RPMI7951 (cell line): Measurements from ENCODE around the gene TAS2R4. TPM values are rescaled to one million over a fixed set of nuclear protein-coding genes. Genes with fewer than 3 reads are reported as not detected.
A peak's percentile ranks its signal among the peaks of the same experiment; 100 is the strongest.
"Not testable (repeated sequence)": the region's sequence is repeated elsewhere in the genome, so short reads cannot be mapped to it uniquely, and the experiment has no call there.

ENCODE experiments used
- DNase-seq: peaks from one replicate; pipeline ENCODE4 v3.0.0-alpha.2; 2012; ENCODE audit warnings: low read depth
- total RNA-seq: library from RNA; depleted of rRNA; stranded (reverse); fragments of >200 nt; shearing (Covaris generic); gene quantifications from 2 replicates; pipeline ENCODE4 v1.2.3, GENCODE V29; 2014; rRNA removed

Gene TAS2R4
- 0.10 and 0.12 TPM in 2 replicates for total RNA-seq

- DNase-seq: no peak
These were observed at the start of gene TAS2R4 for GRCh38 chr7:141776374-141776773. TAS2R4 (plus strand) TSS chr7:141776674; CDS start chr7:141778489, 1,815 bp downstream.

DNA sequence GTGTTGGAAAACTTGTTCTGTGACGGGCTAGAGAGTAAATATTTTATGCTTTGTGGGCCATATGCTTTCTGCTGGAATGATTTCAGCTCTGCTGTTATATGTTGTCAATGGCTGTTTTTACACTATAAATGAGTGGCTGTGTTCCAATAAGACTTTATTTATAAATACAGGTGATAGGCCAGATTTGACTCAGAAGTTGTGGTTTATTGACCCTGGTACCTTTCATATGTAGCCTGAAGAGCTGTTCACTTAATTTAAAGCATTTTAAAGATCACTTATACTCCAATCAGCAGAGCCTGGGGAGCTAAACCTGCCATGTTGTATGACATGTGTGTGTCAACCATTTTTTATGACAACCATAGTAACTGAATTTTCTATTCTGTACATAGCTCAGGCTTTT lies 47.5 kb upstream of the TAS2R4 start:
- DNase-seq: no peak

DNA sequence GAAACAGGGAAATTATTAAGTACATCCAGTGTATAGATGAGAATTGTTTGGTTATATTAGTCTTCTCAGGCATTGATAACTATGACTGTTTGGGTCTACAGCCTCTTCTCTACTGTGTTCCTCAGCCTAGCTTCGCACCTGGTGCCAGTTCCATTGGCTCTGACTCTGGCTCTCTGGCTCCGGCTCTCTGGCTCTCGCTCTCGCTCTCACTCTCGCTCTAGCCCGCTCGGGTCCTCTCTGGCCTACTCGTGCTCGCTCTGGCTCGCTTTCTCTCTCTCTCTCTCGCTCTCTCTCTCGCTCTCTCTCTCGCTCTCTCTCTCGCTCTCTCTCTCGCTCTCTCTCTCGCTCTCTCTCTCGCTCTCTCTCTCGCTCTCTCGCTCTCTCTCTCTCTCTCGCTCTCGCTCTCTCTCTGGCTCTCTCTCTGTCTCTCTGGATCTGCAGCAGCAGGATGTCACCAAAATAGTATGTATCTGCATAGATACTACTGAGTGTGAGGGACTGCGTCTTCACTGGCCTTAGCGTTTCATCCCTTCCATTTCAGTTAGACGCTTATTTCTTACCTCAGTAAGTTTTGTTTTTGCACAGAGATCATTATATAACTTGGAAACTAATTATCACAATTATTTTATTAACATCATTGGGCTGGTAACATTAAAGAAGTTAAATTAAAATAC lies 44.9 kb upstream of the TAS2R4 start:
- no peak for DNase-seq

DNA sequence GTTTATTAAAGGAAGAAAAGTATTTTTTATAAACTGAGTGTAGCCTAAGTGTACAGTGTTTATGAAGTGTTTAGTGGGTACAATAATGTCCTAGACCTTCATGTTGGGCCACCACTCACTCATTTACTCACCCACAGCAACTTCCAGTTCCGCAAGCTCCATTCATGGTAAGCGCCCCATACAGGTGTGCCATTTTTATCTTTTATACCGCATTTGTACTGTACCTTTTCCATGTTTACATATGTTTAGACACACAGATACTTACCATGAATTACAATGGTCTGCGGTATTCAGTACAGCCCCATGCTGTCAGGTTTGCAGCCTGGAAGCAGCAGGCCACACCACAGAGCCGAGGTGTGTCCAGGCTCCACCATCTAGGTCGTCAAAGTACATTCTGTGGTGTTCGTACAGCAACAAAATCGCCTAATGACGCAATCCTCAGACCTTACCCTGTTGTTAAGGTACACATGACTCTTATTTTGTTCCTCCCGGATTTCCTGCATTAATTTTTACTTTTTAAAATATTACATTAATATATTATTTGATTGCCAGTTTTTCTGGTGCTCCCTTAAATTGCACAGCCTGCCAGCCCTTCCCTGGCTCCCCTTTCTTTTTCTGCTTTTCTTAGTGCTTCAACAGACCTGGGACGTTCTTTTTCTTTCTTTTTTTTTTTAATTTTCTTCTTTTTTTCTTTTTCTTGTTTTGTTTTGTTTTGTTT lies 39.2 kb upstream of the TAS2R4 start:
- peak; percentile 9 for DNase-seq

DNA sequence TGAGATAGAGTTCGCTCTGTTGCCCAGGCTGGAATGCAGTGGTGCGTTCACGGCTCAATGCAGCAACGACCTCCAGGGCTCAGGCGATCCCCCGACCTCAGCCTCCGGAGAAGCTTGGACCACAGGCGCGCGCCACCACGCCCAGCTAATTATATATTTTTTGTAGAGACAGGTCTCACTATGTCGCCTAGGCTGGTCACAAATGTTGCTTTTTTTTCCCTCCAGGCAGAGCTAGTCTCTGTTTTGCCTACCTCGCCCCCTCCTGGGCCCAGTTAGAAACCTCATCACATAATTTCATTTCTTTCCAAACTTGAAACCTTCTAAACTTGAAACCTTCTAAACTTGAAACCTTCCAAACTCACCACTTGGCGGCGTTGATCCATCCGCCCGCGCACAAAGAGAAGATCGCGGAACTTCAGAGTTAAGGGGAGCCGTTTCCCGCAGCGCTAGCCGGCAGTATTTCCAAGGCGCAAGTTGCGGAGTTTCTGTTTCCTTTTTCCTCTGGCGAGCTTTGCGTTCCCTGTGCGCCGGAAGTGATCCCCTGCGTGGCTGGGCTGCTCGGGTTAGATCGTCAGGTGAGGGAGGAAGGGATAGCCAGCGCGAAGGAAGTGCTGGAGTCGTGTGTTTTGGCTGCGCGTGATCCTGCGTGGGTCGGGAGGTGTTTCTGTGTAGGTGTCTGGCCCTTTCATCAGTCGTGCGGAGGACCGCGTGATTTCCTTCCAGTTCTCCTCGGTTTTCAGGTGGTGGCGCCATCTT lies 38.5 kb upstream of the TAS2R4 start, which contains the start of gene SSBP1:
SSBP1 (plus strand) TSS at position 523 of the 756 bp plus-strand sequence. CDS start 809 bp downstream, outside the sequence.
- DNase-seq: peak; percentile 95

DNA sequence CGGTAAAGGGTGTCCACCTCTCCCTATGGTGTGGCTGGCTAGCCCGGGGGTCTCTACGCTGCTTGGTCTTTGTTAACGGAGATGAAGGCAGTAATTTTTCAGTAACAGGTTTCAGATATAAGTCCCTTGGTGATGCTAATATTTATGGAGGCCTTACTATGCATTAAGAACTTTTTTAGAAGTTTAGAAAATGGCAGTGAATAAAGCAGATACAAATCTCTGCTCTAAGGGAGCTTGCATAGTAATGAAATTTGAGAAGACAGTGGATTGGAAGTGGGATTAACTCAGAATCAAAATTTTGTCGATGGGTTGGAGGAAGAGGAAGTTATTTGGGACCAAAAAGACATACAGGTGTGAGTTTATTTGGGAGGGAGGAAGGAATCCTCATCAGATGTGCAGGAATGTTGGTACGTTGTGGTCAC lies 37.9 kb upstream of the TAS2R4 start:
- no peak for DNase-seq

DNA sequence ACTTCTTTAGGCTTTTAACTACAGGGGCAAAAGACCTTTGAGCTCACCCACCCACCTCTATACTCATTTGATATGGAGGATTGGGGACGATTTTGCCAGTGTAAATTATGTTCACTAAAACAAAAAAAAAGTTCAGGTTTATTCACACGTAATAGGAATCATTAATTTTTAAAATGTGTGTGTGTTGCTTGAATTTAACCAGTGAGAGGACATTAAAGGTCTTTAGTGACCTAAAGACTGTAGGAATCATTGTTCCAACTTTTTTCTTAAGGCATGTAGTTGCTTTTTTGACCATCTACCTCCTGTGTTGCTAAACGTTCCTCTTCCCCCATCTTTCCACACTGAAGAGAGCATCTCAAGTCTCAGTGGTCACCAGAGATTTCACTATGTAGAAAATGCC lies 37.2 kb upstream of the TAS2R4 start:
- DNase-seq: no peak

GRCh38 chr7:141742229-141742628 lies 34.2 kb upstream of the TAS2R4 start:
- no peak for DNase-seq

DNA sequence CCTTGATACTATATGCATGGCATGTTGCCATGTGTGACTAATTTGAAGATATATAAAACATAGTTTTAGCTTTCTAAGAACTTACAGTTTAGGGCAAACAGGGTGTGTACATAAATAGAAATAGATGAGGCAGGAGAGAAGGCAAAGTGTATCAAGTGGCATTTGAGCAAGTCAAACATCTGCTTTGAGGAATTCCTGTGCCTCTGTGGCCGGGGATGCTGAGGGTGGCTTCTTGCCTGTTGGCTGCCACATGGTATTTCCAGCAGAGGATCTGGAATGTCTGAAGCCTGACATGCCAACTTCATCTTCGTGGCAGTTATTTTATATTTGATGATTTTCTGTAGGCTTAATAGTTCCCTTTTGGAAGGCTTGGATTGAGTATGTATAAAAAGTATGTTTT lies 32.3 kb upstream of the TAS2R4 start:
- no peak for DNase-seq

- no peak for DNase-seq
These were observed 28.1 kb upstream of the TAS2R4 start for GRCh38 chr7:141748396-141748795.

- peak; percentile 28 for DNase-seq
These were observed 24.6 kb upstream of the TAS2R4 start for GRCh38 chr7:141751904-141752303.

- DNase-seq: no peak
These were observed 23.8 kb upstream of the TAS2R4 start for GRCh38 chr7:141752634-141753033.

DNA sequence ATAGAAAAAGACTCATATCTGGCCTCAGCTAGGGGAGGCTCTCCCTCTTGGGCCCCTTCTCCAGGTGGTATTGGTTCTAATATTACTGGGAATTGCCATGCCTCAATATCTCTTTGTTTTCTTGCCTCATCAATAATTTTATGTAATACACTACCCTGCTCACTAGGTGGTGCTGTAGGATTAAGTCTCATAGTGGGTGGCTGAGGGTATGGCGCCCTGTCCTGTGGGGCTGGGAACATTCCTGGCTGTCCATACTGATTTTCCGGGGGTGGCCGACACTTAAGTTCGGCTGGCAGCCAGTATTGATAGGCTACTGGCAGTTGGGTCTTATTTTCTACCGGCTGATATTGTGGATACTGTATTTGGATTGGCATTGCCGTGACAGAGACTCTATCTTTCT lies 21.5 kb upstream of the TAS2R4 start:
- DNase-seq: peak; percentile 21

DNA sequence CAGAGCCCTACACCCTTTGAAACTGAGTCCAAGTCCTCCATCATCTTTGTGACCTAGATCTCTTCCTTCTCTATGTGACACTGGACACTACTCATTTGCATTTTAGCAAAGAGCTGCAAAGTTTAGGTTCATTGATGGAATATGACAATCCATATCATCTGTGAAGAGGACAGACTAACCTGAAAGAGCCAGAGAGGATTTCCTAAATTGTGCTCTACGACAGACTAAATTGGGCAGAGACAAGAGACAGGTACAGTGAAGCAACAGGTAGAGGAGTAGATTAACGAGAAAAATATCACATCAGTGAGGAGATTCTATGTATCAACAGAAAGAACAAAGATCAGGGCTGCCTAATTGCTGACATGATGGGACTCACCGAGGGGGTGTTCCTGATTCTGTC lies 12.7 kb upstream of the TAS2R4 start, which contains the start of gene TAS2R3:
TAS2R3 (plus strand) TSS at position 301 of the 400 bp plus-strand sequence; CDS start at position 363, 62 bp downstream.
- DNase-seq: no peak

DNA sequence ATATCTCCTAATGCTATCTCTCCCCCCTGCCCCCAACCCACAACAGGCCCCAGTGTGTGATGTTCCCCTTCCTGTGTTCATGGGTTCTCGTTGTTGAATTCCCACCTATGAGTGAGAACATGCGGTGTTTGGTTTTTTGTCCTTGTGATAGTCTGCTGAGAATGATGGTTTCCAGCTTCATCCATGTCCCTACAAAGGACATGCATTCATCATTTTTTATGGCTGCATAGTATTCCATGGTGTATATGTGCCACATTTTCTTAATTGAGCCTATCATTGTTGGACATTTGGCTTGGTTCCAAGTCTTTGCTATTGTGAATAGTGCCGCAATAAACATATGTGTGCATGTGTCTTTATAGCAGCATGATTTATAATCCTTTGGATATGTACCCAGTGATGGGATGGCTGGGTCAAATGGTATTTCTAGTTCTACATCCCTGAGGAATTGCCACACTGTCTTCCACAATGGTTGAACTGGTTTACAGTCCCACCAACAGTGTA lies 6.3 kb upstream of the TAS2R4 start:
- DNase-seq: not testable (repeated sequence)

DNA sequence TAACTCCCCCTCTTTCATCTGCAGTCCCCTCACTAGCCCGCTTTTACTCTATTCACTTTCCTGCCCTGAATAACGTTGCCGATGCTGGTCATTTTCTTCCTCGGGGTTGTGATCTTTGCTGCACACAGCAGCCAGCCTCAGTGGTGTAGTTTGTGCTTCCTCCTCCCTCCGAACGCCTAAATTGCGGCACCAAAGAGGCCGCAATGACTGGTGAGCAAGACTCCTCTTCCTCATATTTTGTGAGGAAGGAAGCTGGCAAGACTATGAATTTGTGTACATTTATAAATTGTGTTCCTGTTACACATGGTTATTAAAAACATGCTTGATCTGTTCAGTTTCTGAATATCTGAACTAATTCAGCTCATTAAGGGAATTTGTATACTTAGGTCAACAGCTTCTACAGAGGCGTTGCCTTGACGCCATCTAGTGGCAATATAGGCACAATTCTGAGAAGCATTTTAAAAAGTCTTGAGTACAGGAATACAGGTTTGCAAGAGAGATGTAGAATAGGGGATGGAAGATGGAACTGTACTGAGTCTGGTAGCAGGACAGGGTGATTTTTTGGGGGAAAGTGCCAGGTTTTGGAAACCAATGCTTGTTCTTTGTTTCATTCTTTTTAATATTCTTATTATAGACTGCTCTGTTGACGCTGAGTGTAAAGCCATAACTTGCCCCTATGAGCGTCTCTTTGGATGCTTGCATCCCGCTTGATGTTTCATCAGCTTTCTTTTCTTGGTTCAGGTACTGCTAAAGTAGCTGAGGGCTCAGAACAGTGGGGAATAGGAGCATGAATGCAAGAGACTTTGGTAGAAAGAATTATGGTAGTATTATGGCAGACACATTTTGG lies 9.5 kb downstream of the TAS2R4 start:
- peak; percentile 56 for DNase-seq

DNA sequence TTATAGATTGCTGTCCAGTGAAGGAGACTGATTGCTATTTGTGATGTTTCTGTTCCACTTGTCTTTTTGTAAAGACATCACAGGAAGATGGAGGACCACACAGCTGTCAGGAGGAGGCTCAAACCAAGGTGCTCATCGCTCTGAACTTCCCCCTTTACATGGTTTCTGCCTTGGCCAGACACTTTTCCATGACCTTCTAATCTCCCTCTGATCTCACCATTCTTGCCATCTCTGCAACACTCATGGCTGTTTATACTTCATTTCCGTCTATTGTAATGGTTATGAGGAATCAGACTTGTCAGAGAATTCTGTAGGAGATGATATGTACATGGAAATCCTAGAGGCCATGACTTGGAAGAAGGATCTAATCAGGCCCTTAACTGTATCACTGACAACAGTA lies 11.8 kb downstream of the TAS2R4 start:
- no peak for DNase-seq

DNA sequence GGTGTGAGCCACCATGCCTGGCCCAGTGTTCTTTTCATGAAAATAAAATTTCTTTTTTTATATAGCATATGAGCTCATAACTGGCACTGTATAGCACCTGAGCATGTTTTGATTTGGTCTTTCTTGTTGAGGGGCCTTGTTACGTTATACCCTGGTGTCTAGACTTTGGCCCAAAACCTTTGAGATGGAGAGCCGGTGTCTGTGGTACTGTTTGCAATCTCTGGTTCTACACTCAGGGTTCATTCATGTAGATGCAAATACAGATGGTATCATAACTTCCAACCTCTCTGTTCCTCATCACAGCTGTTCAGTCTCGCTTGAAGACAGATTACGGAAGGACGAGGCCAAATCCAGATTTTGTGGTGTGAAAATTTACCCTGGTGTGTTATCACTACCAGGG lies 13.4 kb downstream of the TAS2R4 start, which contains the start of gene TAS2R5:
TAS2R5 (plus strand) TSS at position 301 of the 400 bp plus-strand sequence. CDS start 145 bp downstream, outside the sequence.
- DNase-seq: no peak

DNA sequence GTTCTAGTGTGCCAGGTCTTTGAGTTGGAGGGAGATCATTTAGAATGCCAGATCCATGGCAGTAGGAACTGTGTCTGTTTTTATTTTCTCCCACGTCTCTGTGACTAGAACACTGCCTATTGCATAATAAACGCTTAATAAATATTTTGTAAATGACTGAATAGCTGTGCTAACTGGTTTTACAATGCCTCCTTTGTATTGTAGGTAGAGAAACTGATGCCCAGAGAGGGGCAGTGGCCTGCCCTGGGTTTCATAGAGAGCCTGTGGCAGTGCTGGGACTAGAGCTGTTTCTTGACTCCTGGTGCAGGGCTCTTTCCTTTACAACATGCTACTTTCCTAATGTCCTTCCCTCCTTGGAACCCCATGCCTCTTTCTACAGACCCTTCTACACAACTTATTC lies 16.1 kb downstream of the TAS2R4 start:
- no peak for DNase-seq

DNA sequence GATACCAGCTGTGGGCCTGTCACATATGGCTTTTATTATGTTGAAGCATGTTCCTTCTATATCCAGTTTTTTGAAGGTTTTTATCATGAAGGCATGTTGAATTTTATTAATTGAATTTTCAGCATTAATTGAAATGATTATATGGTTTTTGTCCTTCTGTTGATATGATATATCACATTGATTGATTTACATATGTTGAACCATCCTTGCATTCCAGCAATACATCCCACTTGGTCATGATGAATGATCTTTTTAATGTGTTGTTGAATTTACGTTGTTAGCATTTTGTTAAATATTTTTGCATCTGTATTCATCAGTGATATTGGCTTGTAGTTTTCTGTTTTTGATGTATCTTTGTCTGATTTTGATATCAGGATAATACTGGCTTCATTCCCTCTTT lies 43.6 kb downstream of the TAS2R4 start:
- DNase-seq: no peak

DNA sequence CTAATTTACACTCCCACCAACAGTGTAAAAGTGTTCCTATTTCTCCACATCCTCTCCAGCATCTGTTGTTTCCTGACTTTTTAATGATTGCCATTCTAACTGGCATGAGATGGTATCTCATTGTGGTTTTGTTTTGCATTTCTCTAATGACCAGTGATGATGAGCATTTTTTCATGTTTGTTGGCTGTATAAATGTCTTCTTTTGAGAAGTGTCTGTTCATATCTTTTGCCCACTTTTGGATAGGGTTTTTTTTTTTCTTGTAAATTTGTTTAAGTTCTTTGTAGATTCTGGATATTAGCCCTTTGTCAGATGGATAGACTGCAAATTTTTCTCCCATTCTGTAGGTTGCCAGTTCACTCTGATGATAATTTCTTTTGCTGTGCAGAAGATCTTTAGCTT lies 46.0 kb downstream of the TAS2R4 start:
- DNase-seq: not testable (repeated sequence)
